Endothelial cell of umbilical vein (primary cell): ENCODE results near the gene SOX14. TPM values are rescaled to one million over a fixed set of nuclear protein-coding genes. Genes with fewer than 3 reads are reported as not detected.

Experiments
- BruUV-seq: library from RNA; stranded (reverse); fragments of 400-500 nt; replicated peaks from 2 replicates; lab custom pipeline; 2021; lab: Mats Ljungman, UMichigan
- CTCF ChIA-PET: fragments of 300-600, 350-600 bp; sonication (Branson Sonifier 250); formaldehyde crosslinking; loops from one replicate; lab custom pipeline; 2021; ENCODE audit warnings: antibody characterized with exemption, inconsistent platforms; lab: Charles Lee
- POLR2A ChIA-PET: fragments of 300-600, 350-600 bp; sonication (Branson Sonifier 250); formaldehyde crosslinking; loops from one replicate; lab custom pipeline; 2021; ENCODE audit warnings: antibody characterized with exemption, inconsistent platforms; lab: Charles Lee
- DNase-seq: peaks from one replicate; pipeline ENCODE4 v3.0.0-alpha.2; 2011; ENCODE audit warnings: low read depth, low spot score
- FAIRE-seq: peaks from 2 replicates; lab custom pipeline; 2011; peaks lifted over from hg19 to GRCh38; lab: Jason Lieb, UNC
- H2AFZ ChIP-seq: 2 replicates; pipeline ENCODE4 v1.6.0; 2012; ENCODE audit warnings: low read depth, low read length, control low read depth, inconsistent platforms
- H3K27ac ChIP-seq: 2 replicates; pipeline ENCODE4 v1.5.1; 2011; ENCODE audit warnings: low read depth, mild to moderate bottlenecking, control low read depth, low read length, moderate library complexity; ENCODE audit not compliant: insufficient read depth
- H3K27me3 ChIP-seq, 2 experiments: 2 replicates each; pipeline versions ENCODE4 v1.6.0 to v1.6.1; 2011; ENCODE audit warnings: low read length in 2 of 2, mixed read lengths in 1 of 2; ENCODE audit not compliant: control insufficient read depth in 2 of 2, insufficient read depth in 2 of 2
- H3K36me3 ChIP-seq, 2 experiments: 2 replicates in 1 of 2; 3 replicates in 1 of 2; pipeline ENCODE4 v1.5.1; 2011; ENCODE audit warnings: low read length in 2 of 2, mild to moderate bottlenecking in 1 of 2, moderate library complexity in 1 of 2; ENCODE audit not compliant: control insufficient read depth in 2 of 2, insufficient read depth in 2 of 2; ENCODE audit errors: extremely low read depth in 1 of 2
- H3K4me1 ChIP-seq: 3 replicates; pipeline ENCODE4 v1.5.1; 2011; ENCODE audit warnings: mild to moderate bottlenecking, low read length; ENCODE audit not compliant: control insufficient read depth, insufficient read depth; ENCODE audit errors: extremely low read depth
- H3K4me2 ChIP-seq: 2 replicates; pipeline ENCODE4 v1.6.1; 2011; ENCODE audit warnings: low read length, control low read depth, mixed read lengths; ENCODE audit not compliant: insufficient read depth
- H3K4me3 ChIP-seq, 3 experiments: fragments of 200-600 bp in 1 of 3; sonication (generic), shearing (Covaris generic) in 1 of 3; replicated peaks in 1 of 3; 2 replicates each; pipeline ENCODE4 v1.5.1; 2011 to 2016; ENCODE audit warnings: control low read depth in 3 of 3, low read length in 3 of 3, mild to moderate bottlenecking in 2 of 3, inconsistent platforms in 1 of 3, low read depth in 1 of 3, moderate library complexity in 1 of 3; ENCODE audit not compliant: insufficient read depth in 1 of 3
- H3K79me2 ChIP-seq: 2 replicates; pipeline ENCODE4 v1.6.0; 2012; ENCODE audit warnings: low read length, inconsistent platforms; ENCODE audit not compliant: control insufficient read depth, insufficient read depth
- H3K9ac ChIP-seq: replicated peaks from 2 replicates; pipeline ENCODE3; 2011; ENCODE audit warnings: low read length, control low read depth; ENCODE audit not compliant: insufficient read depth; ENCODE audit errors: extremely low read depth
- H3K9me1 ChIP-seq: replicated peaks from 3 replicates; pipeline ENCODE4 v1.6.0; 2011; ENCODE audit warnings: mild to moderate bottlenecking, low read length; ENCODE audit not compliant: control insufficient read depth, insufficient read depth; ENCODE audit errors: extremely low read depth
- H3K9me3 ChIP-seq: replicated peaks from 2 replicates; pipeline ENCODE4 v1.5.1; 2012; ENCODE audit warnings: low read length, inconsistent platforms; ENCODE audit not compliant: control insufficient read depth, insufficient read depth
- H4K20me1 ChIP-seq: replicated peaks from 2 replicates; pipeline ENCODE3; 2011; ENCODE audit warnings: mild to moderate bottlenecking, low read length; ENCODE audit not compliant: control insufficient read depth, insufficient read depth; ENCODE audit errors: extremely low read depth
- EZH2 ChIP-seq: IDR thresholded peaks from 2 replicates; pipeline ENCODE4 v1.6.1; 2012; ENCODE audit warnings: borderline replicate concordance, low read depth, mild to moderate bottlenecking, moderate library complexity, low read length, inconsistent platforms; ENCODE audit not compliant: severe bottlenecking
- FOS ChIP-seq: IDR thresholded peaks from 2 replicates; pipeline ENCODE4 v1.6.1; 2011; ENCODE audit warnings: mild to moderate bottlenecking, low read length, moderate library complexity, borderline replicate concordance; ENCODE audit not compliant: insufficient read depth
- GATA2 ChIP-seq: IDR thresholded peaks from 2 replicates; pipeline ENCODE4 v1.7.0; 2011; ENCODE audit warnings: low read depth, mild to moderate bottlenecking, moderate library complexity, mixed read lengths, low read length; ENCODE audit not compliant: insufficient read length, insufficient read depth
- JUN ChIP-seq: IDR thresholded peaks from 2 replicates; pipeline ENCODE4 v1.6.1; 2011; ENCODE audit warnings: borderline replicate concordance, low read depth; ENCODE audit not compliant: insufficient read length, insufficient read depth
- MYC ChIP-seq: IDR thresholded peaks from one replicate; pipeline ENCODE4 v1.6.1; 2011; ENCODE audit warnings: mild to moderate bottlenecking, low read depth, low read length
- POLR2A ChIP-seq: IDR thresholded peaks from 2 replicates; pipeline ENCODE4 v1.6.1; 2012; ENCODE audit warnings: low read depth, mild to moderate bottlenecking, control low read depth, low read length
- POLR2AphosphoS5 ChIP-seq: IDR thresholded peaks from 2 replicates; pipeline ENCODE4 v1.6.1; 2012; ENCODE audit warnings: low read depth, mild to moderate bottlenecking, control low read depth, low read length, moderate library complexity; ENCODE audit not compliant: insufficient read depth
- dilution Hi-C: fragments of 300-500 bp; cut with MboI; formaldehyde crosslinking; loops from one replicate; pipeline ENCODE4 v1.15.0; 2019; ENCODE audit warnings: low sequenced_read_pairs; ENCODE audit not compliant: extremely low pct_ligation_motif_present
- intact Hi-C: fragments of 100-400 bp; cut with micrococcal nuclease; formaldehyde crosslinking; loops from one replicate; pipeline ENCODE4 v1.10.0; 2022
- polyA plus RNA-seq, 4 experiments: library from polyadenylated mRNA; depleted of rRNA in 3 of 4; stranded (reverse) in 3 of 4; unstranded in 1 of 4; fragments of >200 nt; gene quantifications; 2 replicates each; pipeline versions ENCODE4 v1.2.1 to v1.2.3, GENCODE V29; 2011 to 2012; ENCODE audit warnings: missing spikeins in 1 of 4
- total RNA-seq: library from RNA; stranded (reverse); gene quantifications from 2 replicates; pipeline ENCODE4 v1.2.3, GENCODE V29; 2021
- TF ChIP-seq, protein P1 (sequence below), 2 donors: IDR thresholded peaks; 1 replicate in 1 of 2; 2 replicates in 1 of 2; pipeline ENCODE4 v1.5.1; 2011; ENCODE audit warnings: low read length in 2 of 2, mild to moderate bottlenecking in 2 of 2, moderate library complexity in 2 of 2, control low read depth in 1 of 2, inconsistent platforms in 1 of 2, low read depth in 1 of 2; ENCODE audit not compliant: insufficient read depth in 1 of 2; ENCODE audit errors: extremely low read depth in 1 of 2
- TF ChIP-seq, protein P2 (sequence below): IDR thresholded peaks from 2 replicates; pipeline ENCODE4 v1.6.1; 2011; ENCODE audit not compliant: insufficient read depth, insufficient read length

The SOX14 gene
- total and polyA plus RNA-seq, 2 donors (not counting 3 experiments of a cell fraction or from before 2014, with no cell fraction given), result not detected

DNA sequence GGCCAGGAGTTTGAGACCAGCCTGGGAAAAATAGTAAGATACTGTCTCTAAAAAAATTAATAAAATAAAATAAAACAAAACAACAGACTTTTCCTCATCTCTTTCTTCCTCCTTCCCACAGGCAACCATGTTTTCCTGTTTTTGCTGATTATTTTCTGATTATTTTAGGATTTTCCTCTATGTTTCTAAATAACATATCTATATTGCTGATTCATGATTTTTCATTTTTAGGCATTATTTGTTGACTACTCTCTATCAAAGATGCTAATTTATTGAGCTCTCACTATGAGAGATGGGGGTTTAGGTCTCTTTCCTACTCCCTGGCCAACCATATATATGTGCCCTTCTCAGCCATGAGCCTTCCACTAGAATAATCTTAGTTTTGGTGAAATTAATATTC is 45.4 kb downstream of the SOX14 start:
- Histone ChIP-seq H3K9ac (no peak overlapping the region), H3K4me2 (no peak overlapping the region)
- CTCF ChIA-PET, result no interaction called here

More for the DNA sequence above, 45.4 kb downstream of the SOX14 start:
- POLR2A ChIA-PET, result no interaction called here
- H2AFZ ChIP-seq, result no peak overlapping the region
- BruUV-seq, result no TSS peak
- H4K20me1 ChIP-seq, result no peaks in the 10 kb centered on the region
- no peaks in the 10 kb centered on the region for H3K79me2 ChIP-seq
- no peaks in the 10 kb centered on the region for H3K9me3 ChIP-seq
- H3K9me1 ChIP-seq, result no peaks in the 10 kb centered on the region
- H3K36me3 ChIP-seq, result no peaks in the 10 kb centered on the region
- intact Hi-C loops, result no loop called here
- TF ChIP-seq, protein P1, sequence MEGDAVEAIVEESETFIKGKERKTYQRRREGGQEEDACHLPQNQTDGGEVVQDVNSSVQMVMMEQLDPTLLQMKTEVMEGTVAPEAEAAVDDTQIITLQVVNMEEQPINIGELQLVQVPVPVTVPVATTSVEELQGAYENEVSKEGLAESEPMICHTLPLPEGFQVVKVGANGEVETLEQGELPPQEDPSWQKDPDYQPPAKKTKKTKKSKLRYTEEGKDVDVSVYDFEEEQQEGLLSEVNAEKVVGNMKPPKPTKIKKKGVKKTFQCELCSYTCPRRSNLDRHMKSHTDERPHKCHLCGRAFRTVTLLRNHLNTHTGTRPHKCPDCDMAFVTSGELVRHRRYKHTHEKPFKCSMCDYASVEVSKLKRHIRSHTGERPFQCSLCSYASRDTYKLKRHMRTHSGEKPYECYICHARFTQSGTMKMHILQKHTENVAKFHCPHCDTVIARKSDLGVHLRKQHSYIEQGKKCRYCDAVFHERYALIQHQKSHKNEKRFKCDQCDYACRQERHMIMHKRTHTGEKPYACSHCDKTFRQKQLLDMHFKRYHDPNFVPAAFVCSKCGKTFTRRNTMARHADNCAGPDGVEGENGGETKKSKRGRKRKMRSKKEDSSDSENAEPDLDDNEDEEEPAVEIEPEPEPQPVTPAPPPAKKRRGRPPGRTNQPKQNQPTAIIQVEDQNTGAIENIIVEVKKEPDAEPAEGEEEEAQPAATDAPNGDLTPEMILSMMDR (IDR thresholded peaks at IDR 0.05; ENCODE audit: extremely low read depth in 1 of 2, insufficient read depth in 1 of 2, low read depth in 1 of 2, low read length in 2 of 2), result no peak
- no peak for TF ChIP-seq EZH2
- no peak for TF ChIP-seq GATA2
- TF ChIP-seq JUN, result no peak
- TF ChIP-seq POLR2AphosphoS5, result no peak
- TF ChIP-seq, protein P2, sequence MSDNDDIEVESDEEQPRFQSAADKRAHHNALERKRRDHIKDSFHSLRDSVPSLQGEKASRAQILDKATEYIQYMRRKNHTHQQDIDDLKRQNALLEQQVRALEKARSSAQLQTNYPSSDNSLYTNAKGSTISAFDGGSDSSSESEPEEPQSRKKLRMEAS, result no peak
- TF ChIP-seq MYC, result no peak
- no peak for TF ChIP-seq POLR2A
- no peak for TF ChIP-seq FOS
- H3K27me3 ChIP-seq, result no peaks in the 10 kb centered on the region
- H3K4me3 ChIP-seq, result no peak overlapping the region
- H3K27ac ChIP-seq, result no peak overlapping the region
- H3K4me1 ChIP-seq, result no peaks in the 10 kb centered on the region
- dilution Hi-C loops, result no loop called here
- DNase-seq, result no peak
- no peak for FAIRE-seq
